ENCODE data around the gene S100PBP. TPM values are rescaled to one million over a fixed set of nuclear protein-coding genes. Genes with fewer than 3 reads are reported as not detected.

Gene S100PBP
- total RNA-seq, 3 donors from 2014 or later (not counting 1 experiment from before 2014, with no cell fraction given) = 84.5 to 114 (median 85.5) TPM

- Mint-ChIP-seq H3K4me1 (peaks cover 0 to 10% of the 10 kb centered on the region in 2 donors), H3K36me3 (no peaks in the 10 kb centered on the region), H3K27ac (no peak overlapping the region), H3K4me3 (no peak overlapping the region), H3K9me3 (no peaks in the 10 kb centered on the region), H3K27me3 (ENCODE audit: low read depth in 2 of 2) (peaks cover 15 to 34% of the 10 kb centered on the region in 2 donors)
- Histone ChIP-seq H3K27me3 (ENCODE audit: control insufficient read depth, insufficient read depth, low read length) (peaks cover 21% of the 10 kb centered on the region), H3K4me3 (ENCODE audit: low read length) (no peak overlapping the region), H3K4me1 (ENCODE audit: control insufficient read depth, insufficient read depth, low read length) (peaks cover 5% of the 10 kb centered on the region), H3K27ac (ENCODE audit: low read length) (no peak overlapping the region), H3K9me3 (ENCODE audit: control insufficient read depth, insufficient read depth, low read length) (no peaks in the 10 kb centered on the region), H3K36me3 (ENCODE audit: control insufficient read depth, insufficient read depth, low read length) (no peaks in the 10 kb centered on the region)
- DNase-seq = no peak
- no peak for TF ChIP-seq CTCF (IDR thresholded peaks at IDR 0.05)
- intact Hi-C loops (cut with micrococcal nuclease) = no loop called here
- 89% methylated on average over 5 of the region's 5 CpGs for WGBS (ENCODE audit: insufficient coverage)
- ATAC-seq = no peak
Measured at GRCh38 chr1:32881291-32881690, 63.8 kb downstream of the S100PBP start.

GRCh38 chr1:32881871-32882850, 64.7 kb downstream of the S100PBP start:
- H3K27ac Mint-ChIP-seq = no peak overlapping the region
- no peak for TF ChIP-seq CTCF (IDR thresholded peaks at IDR 0.05)
- Histone ChIP-seq H3K4me1 (ENCODE audit: control insufficient read depth, insufficient read depth, low read length) (peaks cover 4% of the 10 kb centered on the region), H3K4me3 (ENCODE audit: low read length) (no peak overlapping the region), H3K36me3 (ENCODE audit: control insufficient read depth, insufficient read depth, low read length) (no peaks in the 10 kb centered on the region), H3K9me3 (ENCODE audit: control insufficient read depth, insufficient read depth, low read length) (no peaks in the 10 kb centered on the region), H3K27me3 (ENCODE audit: control insufficient read depth, insufficient read depth, low read length) (peaks cover 25% of the 10 kb centered on the region), H3K27ac (ENCODE audit: low read length) (no peak overlapping the region)
- H3K36me3 Mint-ChIP-seq = no peaks in the 10 kb centered on the region
- H3K4me3 Mint-ChIP-seq = no peak overlapping the region
- no peak for ATAC-seq
- no peak for DNase-seq
- peaks cover 0 to 10% of the 10 kb centered on the region in 2 donors for H3K4me1 Mint-ChIP-seq
- 35% methylated on average over 21 of the region's 22 CpGs for WGBS (ENCODE audit: insufficient coverage)
- peaks cover 20 to 39% of the 10 kb centered on the region in 2 donors for H3K27me3 Mint-ChIP-seq (ENCODE audit: low read depth in 2 of 2)
- H3K9me3 Mint-ChIP-seq = no peaks in the 10 kb centered on the region
- intact Hi-C loops (cut with micrococcal nuclease) = no loop called here

- H3K9me3 ChIP-seq (ENCODE audit: control insufficient read depth, insufficient read depth, low read length) = no peaks in the 10 kb centered on the region
- no peak for ATAC-seq
- no peak overlapping the region for H3K27ac ChIP-seq (ENCODE audit: low read length)
- no peak overlapping the region for H3K4me3 ChIP-seq (ENCODE audit: low read length)
- WGBS (ENCODE audit: insufficient coverage) = 67% methylated on average over 7 of the region's 7 CpGs
- no peak for DNase-seq
- Mint-ChIP-seq H3K36me3 (no peaks in the 10 kb centered on the region), H3K27me3 (ENCODE audit: low read depth in 2 of 2) (peaks cover 28 to 49% of the 10 kb centered on the region in 2 donors), H3K9me3 (no peaks in the 10 kb centered on the region), H3K4me3 (no peak overlapping the region), H3K4me1 (peaks cover 0 to 10% of the 10 kb centered on the region in 2 donors), H3K27ac (no peak overlapping the region)
- peaks cover 4% of the 10 kb centered on the region for H3K4me1 ChIP-seq (ENCODE audit: control insufficient read depth, insufficient read depth, low read length)
- H3K36me3 ChIP-seq (ENCODE audit: control insufficient read depth, insufficient read depth, low read length) = no peaks in the 10 kb centered on the region
- peaks cover 30% of the 10 kb centered on the region for H3K27me3 ChIP-seq (ENCODE audit: control insufficient read depth, insufficient read depth, low read length)
- no peak for TF ChIP-seq CTCF (IDR thresholded peaks at IDR 0.05)
- intact Hi-C loops (cut with micrococcal nuclease) = no loop called here
Measured at GRCh38 chr1:32883338-32884031, 66.0 kb downstream of the S100PBP start.
